HCT116 (cell line): ENCODE results near the gene TENM3. TPM values are rescaled to one million over a fixed set of nuclear protein-coding genes. Genes with fewer than 3 reads are reported as not detected.

Experiments used
- ATAC-seq: fragments of 200-7000 bp; cut with Tn5 transposase; 2 replicates; pipeline ENCODE4 v1.9.1; 2020; ENCODE audit warnings: mild to moderate bottlenecking, moderate library complexity
- BruUV-seq: library from RNA; stranded (reverse); fragments of 400-500 nt; replicated peaks from 2 replicates; lab custom pipeline; 2021; lab: Mats Ljungman, UMichigan
- CTCF ChIA-PET: fragments of 300-600 bp; sonication (Branson Sonifier 250); formaldehyde crosslinking; loops from one replicate; lab custom pipeline; 2021; ENCODE audit warnings: antibody characterized with exemption; lab: Charles Lee
- POLR2A ChIA-PET: fragments of 300-600, 350-600 bp; sonication (Branson Sonifier 250); formaldehyde crosslinking; loops from one replicate; lab custom pipeline; 2021; ENCODE audit warnings: antibody characterized with exemption; lab: Charles Lee
- RAD21 ChIA-PET, 2 experiments: fragments of 300-600 bp; sonication (Branson Sonifier 250); formaldehyde crosslinking; loops; one replicate each; lab custom pipeline; 2023; ENCODE audit warnings: low total read pairs in 2 of 2; ENCODE audit not compliant: uncharacterized antibody in 2 of 2, unreplicated experiment in 2 of 2, low non-redundant PET in 1 of 2; lab: Charles Lee
- DNase-seq: peaks from one replicate; pipeline ENCODE4 v3.0.0-alpha.2; 2010; ENCODE audit warnings: low read depth, low spot score
- H2AFZ ChIP-seq: fragments of 200-600 bp; shearing (Covaris generic), sonication (generic); 2 replicates; pipeline ENCODE4 v1.6.1; 2017; ENCODE audit warnings: low read depth, mixed run types, mixed read lengths, antibody characterized with exemption, low read length; ENCODE audit not compliant: poor library complexity, severe bottlenecking
- H3K27ac ChIP-seq: 2 replicates; pipeline ENCODE4 v1.5.1; 2012; ENCODE audit warnings: low read depth, low read length
- H3K27me3 ChIP-seq: fragments of 200-600 bp; sonication (generic); 2 replicates; pipeline ENCODE4 v1.6.1; 2016; ENCODE audit warnings: mixed run types, low read length, mixed read lengths; ENCODE audit not compliant: insufficient read depth
- H3K36me3 ChIP-seq, 2 experiments: fragments of 200-500 bp in 1 of 2; fragments of 200-600 bp in 1 of 2; sonication (Bioruptor generic) in 1 of 2; sonication (generic) in 1 of 2; 2 replicates each; pipeline versions ENCODE4 v1.5.1 to v1.6.1; 2014 to 2016; ENCODE audit warnings: low read length in 2 of 2, inconsistent platforms in 1 of 2, mixed read lengths in 1 of 2, mixed run types in 1 of 2; ENCODE audit not compliant: insufficient read depth in 2 of 2, control insufficient read depth in 1 of 2
- H3K4me1 ChIP-seq, 2 experiments: fragments of 200-600 bp in 1 of 2; sonication (generic) in 1 of 2; 2 replicates each; pipeline versions ENCODE4 v1.5.1 to v1.6.1; 2012 to 2017; ENCODE audit warnings: low read length in 2 of 2, inconsistent platforms in 1 of 2, mild to moderate bottlenecking in 1 of 2, mixed read lengths in 1 of 2, mixed run types in 1 of 2, moderate library complexity in 1 of 2; ENCODE audit not compliant: insufficient read depth in 2 of 2, control insufficient read depth in 1 of 2
- H3K4me2 ChIP-seq: fragments of 200-600 bp; sonication (generic); 2 replicates; pipeline ENCODE4 v1.6.1; 2017; ENCODE audit warnings: mixed run types, low read length, mixed read lengths
- H3K4me3 ChIP-seq, 2 experiments: fragments of 200-600 bp in 1 of 2; sonication (generic) in 1 of 2; replicated peaks in 1 of 2; 2 replicates each; pipeline ENCODE4 v1.5.1; 2011 to 2016; ENCODE audit warnings: low read length in 2 of 2, control low read depth in 1 of 2, low read depth in 1 of 2, mild to moderate bottlenecking in 1 of 2, mixed read lengths in 1 of 2, mixed run types in 1 of 2
- H3K79me2 ChIP-seq: fragments of 200-600 bp; sonication (generic); 2 replicates; pipeline ENCODE4 v1.6.1; 2017; ENCODE audit warnings: mild to moderate bottlenecking, mixed run types, low read length, moderate library complexity, mixed read lengths; ENCODE audit not compliant: insufficient read depth
- H3K9ac ChIP-seq: fragments of 200-600 bp; sonication (generic); 2 replicates; pipeline ENCODE4 v1.6.1; 2016; ENCODE audit warnings: low read length, mixed read lengths
- H3K9me2 ChIP-seq: fragments of 200-600 bp; sonication (generic), shearing (Covaris generic); 2 replicates; pipeline ENCODE4 v1.6.1; 2017; ENCODE audit warnings: mixed run types, mild to moderate bottlenecking, moderate library complexity; ENCODE audit not compliant: insufficient read depth
- H3K9me3 ChIP-seq, 2 experiments: fragments of 200-500 bp in 1 of 2; fragments of 200-600 bp in 1 of 2; sonication (Bioruptor generic) in 1 of 2; sonication (generic) in 1 of 2; 2 replicates each; pipeline ENCODE4 v1.6.1; 2014 to 2017; ENCODE audit warnings: low read length in 2 of 2, mixed read lengths in 2 of 2, inconsistent platforms in 1 of 2, low read depth in 1 of 2, mild to moderate bottlenecking in 1 of 2, mixed run types in 1 of 2, moderate library complexity in 1 of 2; ENCODE audit not compliant: control insufficient read depth in 1 of 2, insufficient read depth in 1 of 2
- H4K20me1 ChIP-seq: fragments of 200-600 bp; sonication (generic), shearing (Covaris generic); 2 replicates; pipeline ENCODE4 v1.6.1; 2017; ENCODE audit warnings: mixed run types, mild to moderate bottlenecking, moderate library complexity; ENCODE audit not compliant: insufficient read depth
- CEBPB ChIP-seq: IDR thresholded peaks from 2 replicates; pipeline ENCODE4 v1.6.1; 2012; ENCODE audit warnings: low read depth
- EGR1 ChIP-seq: IDR thresholded peaks from 2 replicates; pipeline ENCODE4 v1.6.1; 2012; ENCODE audit warnings: low read depth
- ELF1 ChIP-seq: IDR thresholded peaks from 2 replicates; pipeline ENCODE4 v1.6.1; 2012; ENCODE audit warnings: low read depth, borderline replicate concordance
- EZH2 ChIP-seq: fragments of 200-600 bp; sonication (generic); IDR thresholded peaks from 2 replicates; pipeline ENCODE4 v1.6.1; 2017; ENCODE audit warnings: antibody characterized with exemption, mixed run types
- FOSL1 ChIP-seq: IDR thresholded peaks from 2 replicates; pipeline ENCODE4 v1.6.1; 2012; ENCODE audit warnings: low read depth
- JUND ChIP-seq: IDR thresholded peaks from 2 replicates; pipeline ENCODE4 v1.6.1; 2012
- POLR2A ChIP-seq: IDR thresholded peaks from 2 replicates; pipeline ENCODE4 v1.7.0; 2011; ENCODE audit warnings: borderline replicate concordance; ENCODE audit not compliant: insufficient read depth, insufficient read length; ENCODE audit errors: extremely low read depth
- REST ChIP-seq: IDR thresholded peaks from 2 replicates; pipeline ENCODE4 v1.6.1; 2012; ENCODE audit warnings: low read depth
- SIN3A ChIP-seq: IDR thresholded peaks from 2 replicates; pipeline ENCODE4 v1.6.1; 2012; ENCODE audit warnings: low read depth
- SP1 ChIP-seq: IDR thresholded peaks from 2 replicates; pipeline ENCODE4 v1.6.1; 2012; ENCODE audit warnings: low read depth
- SRF ChIP-seq: IDR thresholded peaks from 2 replicates; pipeline ENCODE4 v1.6.1; 2012; ENCODE audit warnings: low read depth
- TCF7L2 ChIP-seq: IDR thresholded peaks from 2 replicates; pipeline ENCODE4 v1.7.0; 2011; ENCODE audit warnings: borderline replicate concordance, inconsistent platforms; ENCODE audit not compliant: insufficient read depth, insufficient read length; ENCODE audit errors: extremely low read depth
- YY1 ChIP-seq: IDR thresholded peaks from 2 replicates; pipeline ENCODE4 v1.6.1; 2011; ENCODE audit warnings: low read length, low read depth, moderate library complexity, mild to moderate bottlenecking; ENCODE audit not compliant: insufficient replicate concordance; ENCODE audit errors: extremely low read depth
- ZNF274 ChIP-seq: fragments of 200-500 bp; sonication (Bioruptor generic); IDR thresholded peaks from 2 replicates; pipeline ENCODE4 v1.6.1; 2014; ENCODE audit warnings: mild to moderate bottlenecking, low read depth, low read length, inconsistent platforms
- intact Hi-C: fragments of 100-400 bp; cut with micrococcal nuclease; formaldehyde crosslinking; loops from 2 replicates; pipeline ENCODE4 v1.10.0; 2022
- total RNA-seq: library from RNA; stranded (reverse); gene quantifications from one replicate; pipeline ENCODE4 v1.2.1, GENCODE V29; 2021; ENCODE audit not compliant: unreplicated experiment
- TF ChIP-seq, protein P1 (sequence below): IDR thresholded peaks from 2 replicates; pipeline ENCODE4 v1.6.1; 2012

The TENM3 gene
- total RNA-seq, 1 experiment from 2014 or later, result 0.54 TPM

DNA sequence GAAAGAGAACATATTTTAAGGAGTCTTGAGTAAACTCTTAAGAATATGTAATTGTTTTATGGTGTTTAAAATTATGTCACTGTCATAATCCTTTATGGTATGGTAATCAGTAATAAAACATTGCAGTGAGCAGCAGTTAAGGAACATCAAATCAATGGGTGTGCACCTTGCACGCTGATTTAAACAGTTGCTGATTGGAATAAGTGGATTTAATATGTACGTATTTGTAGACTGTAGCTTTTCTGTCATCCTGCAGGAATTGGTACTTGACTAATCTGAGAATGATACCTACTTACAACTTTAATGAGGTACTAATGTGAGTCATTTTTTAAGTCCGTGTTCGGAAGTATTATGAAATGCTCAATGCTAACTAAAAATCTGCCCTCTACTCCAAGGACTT, 461.7 kb downstream of the TENM3 start:
- TF ChIP-seq ZNF274 (no peak), SRF (no peak), REST (no peak), POLR2A (no peak), CEBPB (no peak), SP1 (no peak), FOSL1 (no peak), SIN3A (no peak), ELF1 (no peak), TCF7L2 (no peak), EZH2 (no peak), YY1 (no peak), EGR1 (no peak), JUND (no peak)
- TF ChIP-seq, protein P1, sequence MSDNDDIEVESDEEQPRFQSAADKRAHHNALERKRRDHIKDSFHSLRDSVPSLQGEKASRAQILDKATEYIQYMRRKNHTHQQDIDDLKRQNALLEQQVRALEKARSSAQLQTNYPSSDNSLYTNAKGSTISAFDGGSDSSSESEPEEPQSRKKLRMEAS, result no peak
- Histone ChIP-seq H3K4me3 (no peak overlapping the region), H3K4me2 (no peak overlapping the region), H4K20me1 (no peaks in the 10 kb centered on the region), H3K9me3 (no peaks in the 10 kb centered on the region), H3K27ac (no peak overlapping the region), H3K4me1 (no peaks in the 10 kb centered on the region), H3K9me2 (no peaks in the 10 kb centered on the region), H3K36me3 (no peaks in the 10 kb centered on the region), H3K9ac (no peak overlapping the region), H2AFZ (no peak overlapping the region), H3K79me2 (no peaks in the 10 kb centered on the region), H3K27me3 (peaks cover 24% of the 10 kb centered on the region)
- RAD21 ChIA-PET, result no interaction called here
- ATAC-seq, result no peak
- intact Hi-C loops, result no loop called here
- DNase-seq, result no peak
- CTCF ChIA-PET, result no interaction called here
- POLR2A ChIA-PET, result no interaction called here
- no TSS peak for BruUV-seq
